HepG2 (cell line): ENCODE data around the gene SRF. TPM values are rescaled to one million over a fixed set of nuclear protein-coding genes. Genes with fewer than 3 reads are reported as not detected.

Experiments used
- ARNTL ChIP-seq: sonication (generic); formaldehyde crosslinking; IDR thresholded peaks from 2 replicates; pipeline ENCODE4 v1.4.0; 2020; ENCODE audit warnings: mild to moderate bottlenecking, missing genetic modification reagents
- CBX5 ChIP-seq: sonication (generic); formaldehyde crosslinking; IDR thresholded peaks from 2 replicates; pipeline ENCODE4 v1.4.0; 2020; ENCODE audit warnings: missing genetic modification reagents, borderline replicate concordance
- CCAR2 ChIP-seq: fragments of 200-400 bp; formaldehyde crosslinking; optimal IDR thresholded peaks from 2 replicates; pipeline ENCODE3; 2018; ENCODE audit warnings: low read depth, mild to moderate bottlenecking, low read length, moderate library complexity
- CHD4 ChIP-seq: fragments of 200-600 bp; sonication (generic); IDR thresholded peaks from 2 replicates; pipeline ENCODE4 v1.7.0; 2017; ENCODE audit warnings: mild to moderate bottlenecking, low read length, borderline replicate concordance
- HNRNPUL1 ChIP-seq: fragments of 200-400 bp; formaldehyde crosslinking; IDR thresholded peaks from 2 replicates; pipeline ENCODE4 v1.6.1; 2017; ENCODE audit warnings: low read depth, mild to moderate bottlenecking, low read length, moderate library complexity
- JARID2 ChIP-seq: sonication (generic); formaldehyde crosslinking; IDR thresholded peaks from 2 replicates; pipeline ENCODE4 v1.8.1; 2023; ENCODE audit warnings: missing genetic modification reagents, inconsistent platforms; ENCODE audit not compliant: insufficient replicate concordance
- KAT7 ChIP-seq: IDR thresholded peaks from 2 replicates; pipeline ENCODE4 v1.6.1; 2018; ENCODE audit warnings: borderline replicate concordance, missing compliant biosample characterization
- KMT2A ChIP-seq: sonication (generic); formaldehyde crosslinking; IDR thresholded peaks from 2 replicates; pipeline ENCODE4 v1.4.0; 2020; ENCODE audit warnings: missing genetic modification reagents
- MATR3 ChIP-seq: sonication (generic); formaldehyde crosslinking; IDR thresholded peaks from 2 replicates; pipeline ENCODE4 v1.4.0; 2020; ENCODE audit warnings: missing genetic modification reagents
- NCOA1 ChIP-seq: sonication (generic); formaldehyde crosslinking; IDR thresholded peaks from 2 replicates; pipeline ENCODE4 v1.9.0; 2021; ENCODE audit warnings: missing genetic modification reagents
- POLR2AphosphoS2 ChIP-seq: IDR thresholded peaks from 2 replicates; pipeline ENCODE4 v1.6.1; 2011; ENCODE audit warnings: low read depth, low read length, improper control_type of control experiment
- TIGD3 ChIP-seq: sonication (generic); formaldehyde crosslinking; IDR thresholded peaks from 2 replicates; pipeline ENCODE4 v1.5.1; 2020; ENCODE audit warnings: mild to moderate bottlenecking, missing genetic modification reagents, borderline replicate concordance
- XBP1 ChIP-seq: sonication (generic); formaldehyde crosslinking; IDR thresholded peaks from 2 replicates; pipeline ENCODE4 v1.5.0; 2020; ENCODE audit warnings: missing genetic modification reagents
- ZC3H4 ChIP-seq: sonication (generic); formaldehyde crosslinking; IDR thresholded peaks from 2 replicates; pipeline ENCODE4 v1.4.0; 2020; ENCODE audit warnings: missing genetic modification reagents, borderline replicate concordance
- ZFP36 ChIP-seq: fragments of 150-350 bp; IDR thresholded peaks from 2 replicates; pipeline ENCODE4 v1.6.1; 2018; ENCODE audit warnings: borderline replicate concordance, low read length, low read depth; ENCODE audit not compliant: partially characterized antibody
- ZMAT3 ChIP-seq: sonication (generic); formaldehyde crosslinking; conservative IDR thresholded peaks from 2 replicates; pipeline ENCODE4 v1.7.0; 2021; ENCODE audit warnings: missing genetic modification reagents
- ZNF180 ChIP-seq: sonication (generic); formaldehyde crosslinking; IDR thresholded peaks from 2 replicates; pipeline ENCODE4 v1.4.0; 2020; ENCODE audit warnings: low read depth, missing genetic modification reagents, borderline replicate concordance
- ZNF530 ChIP-seq: sonication (generic); formaldehyde crosslinking; IDR thresholded peaks from 2 replicates; pipeline ENCODE4 v1.5.0; 2020; ENCODE audit warnings: low read depth, mild to moderate bottlenecking, missing genetic modification reagents
- ZNF605 ChIP-seq: sonication (generic); formaldehyde crosslinking; IDR thresholded peaks from 2 replicates; pipeline ENCODE4 v1.8.0; 2022; ENCODE audit warnings: mild to moderate bottlenecking, missing genetic modification reagents
- ZNF670 ChIP-seq: sonication (generic); formaldehyde crosslinking; IDR thresholded peaks from 2 replicates; pipeline ENCODE4 v1.8.0; 2022; ENCODE audit warnings: mild to moderate bottlenecking, missing genetic modification reagents, borderline replicate concordance
- ZNF850 ChIP-seq: sonication (generic); formaldehyde crosslinking; conservative IDR thresholded peaks from 2 replicates; pipeline ENCODE4 v1.9.0; 2021; ENCODE audit warnings: mild to moderate bottlenecking, missing genetic modification reagents
- ZNF883 ChIP-seq: sonication (generic); formaldehyde crosslinking; IDR thresholded peaks from 2 replicates; pipeline ENCODE4 v1.5.1; 2020; ENCODE audit warnings: mild to moderate bottlenecking, missing genetic modification reagents; ENCODE audit errors: not compliant biosample characterization
- polyA plus RNA-seq, 8 experiments: library from polyadenylated mRNA; depleted of rRNA in 3 of 8; stranded (reverse) in 7 of 8; unstranded in 1 of 8; fragments of >200 nt; fragmentation: Illumina TruSeq in 4 of 8; extraction: Trizol in 4 of 8; gene quantifications; 2 replicates each; pipeline versions ENCODE4 v1.2.1 to v1.2.3, GENCODE V29; 2011 to 2016; ENCODE audit warnings: low read depth in 4 of 8, missing spikeins in 1 of 8, mixed read lengths in 1 of 8; ENCODE audit not compliant: insufficient read depth in 1 of 8
- total RNA-seq, 5 experiments: library from RNA; depleted of rRNA; stranded (reverse); fragments of >200 nt; fragmentation: Illumina TruSeq; extraction: Trizol; gene quantifications; 2 replicates each; pipeline ENCODE4 v1.2.3, GENCODE V29; 2016; ENCODE audit warnings: low read depth in 1 of 5
- TF ChIP-seq, protein P1 (sequence below): sonication (generic); formaldehyde crosslinking; IDR thresholded peaks from 2 replicates; pipeline ENCODE4 v1.4.0; 2020; ENCODE audit warnings: missing genetic modification reagents
- TF ChIP-seq, protein P2 (sequence below): sonication (generic); formaldehyde crosslinking; IDR thresholded peaks from 2 replicates; pipeline ENCODE4 v1.5.0; 2020; ENCODE audit warnings: mild to moderate bottlenecking, missing genetic modification reagents, borderline replicate concordance

SRF gene
- total and polyA plus RNA-seq, 2 of the 13 experiments (the other 11 are each of a cell fraction or from before 2014, with no cell fraction given) = 25.5 to 44.1 TPM

- TF ChIP-seq CHD4 (peak; percentile 85; the same call in 1 of the 2 replicates), ZMAT3 (peak; percentile 61; the same call in 1 of the 2 replicates), POLR2AphosphoS2 (no peak), ZFP36 (peak; percentile 72), CBX5 (no peak), CCAR2 (no peak), MATR3 (no peak), ZNF180 (CRISPR knock-in tag) (no peak), ZNF670 (CRISPR knock-in tag) (no peak), ARNTL (CRISPR knock-in tag) (no peak), JARID2 (CRISPR knock-in tag) (no peak), NCOA1 (CRISPR knock-in tag) (no peak), KAT7 (CRISPR knock-in tag) (no peak; the same call in none of the 2 replicates), ZNF605 (CRISPR knock-in tag) (peak; percentile 90), TIGD3 (CRISPR knock-in tag) (no peak), ZC3H4 (CRISPR knock-in tag) (no peak), KMT2A (CRISPR knock-in tag) (no peak), ZNF850 (CRISPR knock-in tag) (0 out of 2 replicates have a peak, but pooled peaks have one; percentile 6), ZNF883 (CRISPR knock-in tag) (no peak), XBP1 (no peak; the same call in 1 of the 2 replicates), ZNF530 (CRISPR knock-in tag) (no peak), HNRNPUL1 (no peak)
- TF ChIP-seq, protein P1, sequence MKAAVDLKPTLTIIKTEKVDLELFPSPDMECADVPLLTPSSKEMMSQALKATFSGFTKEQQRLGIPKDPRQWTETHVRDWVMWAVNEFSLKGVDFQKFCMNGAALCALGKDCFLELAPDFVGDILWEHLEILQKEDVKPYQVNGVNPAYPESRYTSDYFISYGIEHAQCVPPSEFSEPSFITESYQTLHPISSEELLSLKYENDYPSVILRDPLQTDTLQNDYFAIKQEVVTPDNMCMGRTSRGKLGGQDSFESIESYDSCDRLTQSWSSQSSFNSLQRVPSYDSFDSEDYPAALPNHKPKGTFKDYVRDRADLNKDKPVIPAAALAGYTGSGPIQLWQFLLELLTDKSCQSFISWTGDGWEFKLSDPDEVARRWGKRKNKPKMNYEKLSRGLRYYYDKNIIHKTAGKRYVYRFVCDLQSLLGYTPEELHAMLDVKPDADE (CRISPR knock-in tag) = peak; percentile 4; the same call in 1 of the 2 replicates
- TF ChIP-seq, protein P2, sequence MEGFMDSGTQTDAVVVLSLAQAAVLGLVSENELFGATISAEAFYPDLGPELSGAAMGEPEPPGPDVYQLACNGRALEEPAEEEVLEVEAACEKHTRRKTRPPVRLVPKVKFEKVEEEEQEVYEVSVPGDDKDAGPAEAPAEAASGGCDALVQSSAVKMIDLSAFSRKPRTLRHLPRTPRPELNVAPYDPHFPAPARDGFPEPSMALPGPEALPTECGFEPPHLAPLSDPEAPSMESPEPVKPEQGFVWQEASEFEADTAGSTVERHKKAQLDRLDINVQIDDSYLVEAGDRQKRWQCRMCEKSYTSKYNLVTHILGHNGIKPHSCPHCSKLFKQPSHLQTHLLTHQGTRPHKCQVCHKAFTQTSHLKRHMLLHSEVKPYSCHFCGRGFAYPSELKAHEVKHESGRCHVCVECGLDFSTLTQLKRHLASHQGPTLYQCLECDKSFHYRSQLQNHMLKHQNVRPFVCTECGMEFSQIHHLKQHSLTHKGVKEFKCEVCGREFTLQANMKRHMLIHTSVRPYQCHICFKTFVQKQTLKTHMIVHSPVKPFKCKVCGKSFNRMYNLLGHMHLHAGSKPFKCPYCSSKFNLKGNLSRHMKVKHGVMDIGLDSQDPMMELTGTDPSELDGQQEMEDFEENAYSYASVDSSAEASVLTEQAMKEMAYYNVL (CRISPR knock-in tag) = 0 out of 2 replicates have a peak, but pooled peaks have one; percentile 62
Observed at GRCh38 chr6:43170931-43171706, at the start of gene SRF (continued).
